GM06990 (cell line): ENCODE measurements around the gene SPATA18.

Experiments used
- DNase-seq: peaks from one replicate; pipeline ENCODE4 v3.0.0-alpha.2; 2011; ENCODE audit not compliant: insufficient read length; ENCODE audit errors: extremely low read depth
- H3K27me3 ChIP-seq: replicated peaks from 2 replicates; pipeline ENCODE4 v1.6.0; 2011; ENCODE audit warnings: low read length; ENCODE audit not compliant: control insufficient read depth, insufficient read depth
- H3K36me3 ChIP-seq: 2 replicates; pipeline ENCODE4 v1.5.1; 2011; ENCODE audit warnings: low read length; ENCODE audit not compliant: control insufficient read depth, insufficient read depth
- H3K4me3 ChIP-seq: replicated peaks from 2 replicates; pipeline ENCODE4 v1.5.1; 2011; ENCODE audit warnings: low read depth, mild to moderate bottlenecking, control low read depth, low read length
- TF ChIP-seq, protein P1 (sequence below): IDR thresholded peaks from 2 replicates; pipeline ENCODE4 v1.5.1; 2011; ENCODE audit warnings: low read length, control low read depth, mild to moderate bottlenecking, inconsistent platforms; ENCODE audit not compliant: insufficient read depth, poor library complexity, severe bottlenecking

The SPATA18 gene

DNA sequence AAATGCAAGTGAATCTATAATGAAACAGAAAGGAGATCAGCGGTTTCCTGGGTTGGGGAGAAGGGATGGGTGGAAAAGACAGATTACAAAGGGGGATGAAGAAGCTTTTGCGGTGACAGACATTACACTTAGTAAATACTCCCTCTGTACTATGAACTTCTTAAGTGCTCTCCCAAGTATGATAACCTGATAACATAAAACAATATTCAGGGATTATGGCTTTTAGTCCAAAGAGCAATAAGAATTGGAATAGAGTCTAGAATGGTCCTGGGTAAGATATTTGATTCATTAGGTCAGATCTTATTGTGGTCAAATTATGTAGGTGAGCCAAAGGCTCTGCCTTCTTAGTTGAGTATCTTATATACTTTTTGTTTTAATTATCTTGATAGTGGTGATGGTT lies 40.1 kb upstream of the SPATA18 start:
- TF ChIP-seq, protein P1, sequence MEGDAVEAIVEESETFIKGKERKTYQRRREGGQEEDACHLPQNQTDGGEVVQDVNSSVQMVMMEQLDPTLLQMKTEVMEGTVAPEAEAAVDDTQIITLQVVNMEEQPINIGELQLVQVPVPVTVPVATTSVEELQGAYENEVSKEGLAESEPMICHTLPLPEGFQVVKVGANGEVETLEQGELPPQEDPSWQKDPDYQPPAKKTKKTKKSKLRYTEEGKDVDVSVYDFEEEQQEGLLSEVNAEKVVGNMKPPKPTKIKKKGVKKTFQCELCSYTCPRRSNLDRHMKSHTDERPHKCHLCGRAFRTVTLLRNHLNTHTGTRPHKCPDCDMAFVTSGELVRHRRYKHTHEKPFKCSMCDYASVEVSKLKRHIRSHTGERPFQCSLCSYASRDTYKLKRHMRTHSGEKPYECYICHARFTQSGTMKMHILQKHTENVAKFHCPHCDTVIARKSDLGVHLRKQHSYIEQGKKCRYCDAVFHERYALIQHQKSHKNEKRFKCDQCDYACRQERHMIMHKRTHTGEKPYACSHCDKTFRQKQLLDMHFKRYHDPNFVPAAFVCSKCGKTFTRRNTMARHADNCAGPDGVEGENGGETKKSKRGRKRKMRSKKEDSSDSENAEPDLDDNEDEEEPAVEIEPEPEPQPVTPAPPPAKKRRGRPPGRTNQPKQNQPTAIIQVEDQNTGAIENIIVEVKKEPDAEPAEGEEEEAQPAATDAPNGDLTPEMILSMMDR, result no peak
- no peak for DNase-seq
- Histone ChIP-seq H3K4me3 (no peak overlapping the region), H3K27me3 (no peaks in the 10 kb centered on the region), H3K36me3 (no peaks in the 10 kb centered on the region)

DNA sequence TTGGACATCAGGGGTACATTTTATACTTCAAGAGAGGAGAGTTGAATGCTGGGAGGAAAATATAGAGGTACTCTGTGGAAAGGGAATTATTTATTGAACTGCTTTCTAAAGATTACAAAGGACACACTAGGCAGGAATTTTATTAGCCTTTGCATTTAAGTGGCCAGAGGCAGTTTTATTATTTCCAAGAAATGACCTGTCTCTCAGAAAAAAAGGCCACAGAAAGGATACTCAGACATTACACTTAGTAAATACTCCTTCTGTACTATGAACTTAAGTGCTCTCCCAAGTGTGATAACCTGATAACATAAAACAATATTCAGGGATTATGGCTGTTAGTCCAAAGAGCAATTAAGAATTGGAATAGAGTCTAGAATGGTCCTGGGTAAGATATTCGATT lies 38.5 kb upstream of the SPATA18 start:
- DNase-seq, result no peak
- H3K4me3 ChIP-seq, result no peak overlapping the region
- no peaks in the 10 kb centered on the region for H3K27me3 ChIP-seq
- no peaks in the 10 kb centered on the region for H3K36me3 ChIP-seq
- TF ChIP-seq, protein P1, result no peak

DNA sequence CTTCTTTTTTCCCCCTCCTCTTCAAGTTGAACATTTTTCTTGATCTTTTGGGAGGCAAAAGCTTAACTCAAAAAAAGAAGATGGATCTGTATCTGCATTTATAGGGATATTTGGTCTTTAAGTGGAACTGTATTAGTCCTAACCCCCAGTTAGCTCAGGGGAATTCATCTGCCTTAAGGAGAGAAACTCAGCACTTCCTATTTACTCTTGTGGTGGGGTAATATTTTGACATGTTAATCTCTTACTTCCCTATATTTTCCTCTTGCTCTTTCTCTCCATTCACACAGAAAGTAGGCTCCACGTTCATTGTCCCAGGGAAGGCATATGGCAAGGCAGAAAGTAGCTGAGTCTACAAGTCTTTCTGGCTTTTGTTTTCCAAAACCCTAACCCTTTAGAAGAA lies 36.2 kb upstream of the SPATA18 start:
- Histone ChIP-seq H3K36me3 (no peaks in the 10 kb centered on the region), H3K27me3 (no peaks in the 10 kb centered on the region), H3K4me3 (no peak overlapping the region)
- no peak for DNase-seq
- TF ChIP-seq, protein P1, result no peak

DNA sequence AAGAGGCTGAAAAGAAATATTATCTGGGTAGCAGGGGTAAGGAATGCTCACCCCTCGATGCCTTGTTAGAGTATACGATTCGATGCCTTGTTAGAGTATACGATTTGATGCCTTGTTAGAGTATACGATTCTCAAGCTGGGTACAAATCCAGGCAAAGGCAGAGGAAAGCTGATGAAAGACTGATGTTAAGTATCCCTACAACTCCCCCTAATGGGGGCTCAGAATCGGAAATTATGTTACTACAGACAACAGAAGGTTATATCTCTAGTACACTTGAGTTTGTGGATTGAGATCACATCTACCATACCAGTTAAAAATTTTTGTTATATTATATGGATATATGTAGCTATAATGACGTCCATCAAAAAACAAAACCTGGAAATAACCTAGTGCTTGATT lies 35.7 kb upstream of the SPATA18 start:
- Histone ChIP-seq H3K36me3 (no peaks in the 10 kb centered on the region), H3K27me3 (no peaks in the 10 kb centered on the region), H3K4me3 (no peak overlapping the region)
- no peak for DNase-seq
- TF ChIP-seq, protein P1, result no peak

DNA sequence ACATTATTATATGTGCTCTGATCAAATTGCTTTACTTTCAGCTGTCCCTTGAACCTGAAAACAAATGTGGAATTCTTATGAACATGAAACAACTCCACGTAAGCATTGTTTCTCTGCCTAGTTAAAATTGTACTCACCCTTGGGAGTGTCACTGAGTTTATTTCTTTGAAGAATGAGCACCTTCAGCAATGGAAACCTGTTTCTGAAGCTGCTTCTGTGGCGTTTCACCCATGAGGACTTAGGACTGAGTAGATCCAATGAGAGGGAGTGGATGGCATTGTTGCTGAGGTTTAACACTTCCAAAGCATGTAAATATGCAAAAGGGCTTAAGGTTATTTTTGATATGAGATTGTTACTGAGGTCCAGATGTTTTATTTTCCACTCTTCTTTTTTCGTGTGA lies 34.1 kb upstream of the SPATA18 start:
- Histone ChIP-seq H3K36me3 (no peaks in the 10 kb centered on the region), H3K27me3 (no peaks in the 10 kb centered on the region), H3K4me3 (no peak overlapping the region)
- TF ChIP-seq, protein P1, result no peak
- DNase-seq, result no peak

DNA sequence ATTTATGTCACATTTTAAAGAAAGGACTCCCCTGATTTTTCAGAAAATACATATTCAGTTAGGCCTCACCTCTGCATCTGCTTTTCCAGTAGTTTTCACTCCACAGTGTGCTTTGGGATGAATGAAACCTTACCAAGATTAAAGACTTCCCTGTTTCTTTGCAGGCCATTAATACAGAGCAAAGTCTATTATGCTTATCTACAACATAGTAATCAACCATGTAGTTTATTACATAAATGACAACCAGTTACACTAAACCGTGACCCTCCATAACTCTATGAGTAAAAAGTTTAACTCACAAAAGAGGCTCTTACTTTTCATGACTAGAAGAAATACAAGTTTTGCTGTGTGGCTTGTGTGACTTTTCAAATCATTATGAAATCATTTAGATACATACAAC lies 33.3 kb upstream of the SPATA18 start:
- Histone ChIP-seq H3K27me3 (no peaks in the 10 kb centered on the region), H3K36me3 (no peaks in the 10 kb centered on the region), H3K4me3 (no peak overlapping the region)
- TF ChIP-seq, protein P1, result no peak
- no peak for DNase-seq
